ENCODE data around the gene MSLN. TPM values are rescaled to one million over a fixed set of nuclear protein-coding genes. Genes with fewer than 3 reads are reported as not detected.
A peak's percentile ranks its signal among the peaks of the same experiment; 100 is the strongest.

Gene MSLN
- total RNA-seq, 4 donors from 2014 or later = 1.5 TPM; not detected in 3

GRCh38 chr16:716768-717325 lies 43.7 kb upstream of the MSLN start:
- H3K4me1 ChIP-seq = peaks cover 0 to 74% (median 46%) of the 10 kb centered on the region in 4 donors
- peak overlapping the region in 3 of 4 donors; percentile 49 to 89 (median 68) for H3K4me3 ChIP-seq

GRCh38 chr16:717450-718245 lies 42.9 kb upstream of the MSLN start:
- no peak for DNase-seq (ENCODE audit: low spot score in 2 of 2)
- H3K4me1 ChIP-seq = peaks cover 0 to 77% (median 47%) of the 10 kb centered on the region in 4 donors
- no peaks in the 10 kb centered on the region for H3K9me3 ChIP-seq
- peak overlapping the region in 3 of 4 donors; percentile 60 to 88 (median 88) for H3K27ac ChIP-seq
- TF ChIP-seq EP300 (IDR thresholded peaks at IDR 0.05) = no peak
- no peak for TF ChIP-seq CTCF (IDR thresholded peaks at IDR 0.05)
- peak overlapping the region in 1 of 4 donors; percentile 89 for H3K4me3 ChIP-seq
- H3K27me3 ChIP-seq = no peaks in the 10 kb centered on the region
- H3K36me3 ChIP-seq = no peaks in the 10 kb centered on the region
- 35 to 57% methylated on average over 21 to 25 of the region's 32 CpGs for WGBS, 2 donors

More at GRCh38 chr16:716768-717325, 43.7 kb upstream of the MSLN start:
- no peaks in the 10 kb centered on the region for H3K9me3 ChIP-seq
- H3K27me3 ChIP-seq = no peaks in the 10 kb centered on the region
- no peaks in the 10 kb centered on the region for H3K36me3 ChIP-seq
- WGBS, 2 donors = 52 to 76% methylated on average over 21 to 28 of the region's 29 CpGs
- DNase-seq (ENCODE audit: low spot score in 2 of 2) = no peak
- TF ChIP-seq CTCF (IDR thresholded peaks at IDR 0.05) (no peak), POLR2A (IDR thresholded peaks at IDR 0.05) (no peak), EP300 (IDR thresholded peaks at IDR 0.05) (no peak)
- peak overlapping the region; percentile 46 to 88 (median 72) for H3K27ac ChIP-seq

- 57 to 85% methylated on average over 6 to 8 of the region's 9 CpGs for WGBS, 2 donors
Measured at GRCh38 chr16:718389-718788, 42.1 kb upstream of the MSLN start.

GRCh38 chr16:718922-719321 lies 41.6 kb upstream of the MSLN start:
- peak overlapping the region in 2 of 4 donors; percentile 88 for H3K27ac ChIP-seq
- 62 to 77% methylated on average over 6 of the region's 6 CpGs for WGBS, 2 donors
- peaks cover 0 to 75% (median 47%) of the 10 kb centered on the region in 4 donors for H3K4me1 ChIP-seq
- H3K27me3 ChIP-seq = no peaks in the 10 kb centered on the region
- no peaks in the 10 kb centered on the region for H3K9me3 ChIP-seq
- no peaks in the 10 kb centered on the region for H3K36me3 ChIP-seq
- no peak for TF ChIP-seq CTCF (IDR thresholded peaks at IDR 0.05)
- no peak overlapping the region for H3K4me3 ChIP-seq
- no peak for DNase-seq (ENCODE audit: low spot score in 2 of 2)

More at GRCh38 chr16:718389-718788, 42.1 kb upstream of the MSLN start:
- no peaks in the 10 kb centered on the region for H3K36me3 ChIP-seq
- DNase-seq (ENCODE audit: low spot score in 2 of 2) = no peak
- no peak overlapping the region for H3K4me3 ChIP-seq
- peak overlapping the region in 3 of 4 donors; percentile 60 to 88 (median 88) for H3K27ac ChIP-seq
- no peaks in the 10 kb centered on the region for H3K27me3 ChIP-seq
- no peaks in the 10 kb centered on the region for H3K9me3 ChIP-seq
- TF ChIP-seq EP300 (IDR thresholded peaks at IDR 0.05) (no peak), POLR2A (IDR thresholded peaks at IDR 0.05) (no peak), CTCF (IDR thresholded peaks at IDR 0.05) (no peak)
- peaks cover 0 to 77% (median 47%) of the 10 kb centered on the region in 4 donors for H3K4me1 ChIP-seq

All from tibial nerve (tissue), 4 donors.